CD4-positive, alpha-beta T cell treated with Interleukin-17A for 4 hours (primary cell): ENCODE measurements around the gene SCAPER.

ENCODE experiments used
- DNase-seq: peaks from one replicate; pipeline ENCODE4 v3.0.0-alpha.2; 2020; ENCODE audit warnings: mixed read lengths

SCAPER gene

DNA sequence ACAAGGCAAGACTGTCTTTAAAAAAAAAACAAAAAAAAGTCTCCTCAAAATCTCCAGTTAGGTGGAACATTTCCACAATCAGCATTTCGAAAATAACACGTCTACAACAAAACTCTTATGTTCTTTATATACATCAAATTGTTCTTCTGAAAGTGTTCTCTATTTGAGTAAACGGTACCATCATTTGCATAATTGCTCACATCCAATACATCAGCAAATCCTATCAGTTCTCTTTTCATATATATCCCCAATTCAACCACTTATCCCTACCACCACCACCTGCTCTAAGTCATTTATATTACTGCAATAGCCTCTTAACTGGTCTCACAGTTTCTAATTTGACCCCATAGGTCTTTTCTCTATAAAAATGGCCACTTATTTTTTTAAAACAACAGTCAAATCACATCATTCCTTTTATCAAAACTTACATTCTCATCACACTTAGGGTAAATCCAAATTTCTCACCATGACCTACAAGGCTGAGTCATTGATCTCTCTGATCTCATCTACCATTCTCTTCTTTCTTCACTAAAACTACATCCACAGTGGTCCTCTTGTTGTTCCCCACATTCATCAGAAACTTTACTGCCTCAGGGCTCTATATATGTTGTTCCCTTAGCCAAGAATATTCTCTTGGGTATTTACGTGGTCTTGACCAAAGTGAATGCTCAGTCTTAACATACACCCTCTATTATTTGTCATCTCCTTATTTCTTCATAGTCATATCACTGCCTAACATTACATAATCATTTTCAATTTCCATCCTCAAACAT, 237.0 kb downstream of the SCAPER start:
- no peak for DNase-seq

- DNase-seq, result no peak
Measured at GRCh38 chr15:76664895-76665294, 240.2 kb downstream of the SCAPER start.

GRCh38 chr15:76664411-76664810, 240.7 kb downstream of the SCAPER start:
- no peak for DNase-seq

- no peak for DNase-seq
Measured at GRCh38 chr15:76663529-76663928, 241.6 kb downstream of the SCAPER start.

GRCh38 chr15:76648732-76649444, 256.3 kb downstream of the SCAPER start:
- DNase-seq, result no peak

GRCh38 chr15:76647612-76648011, 257.5 kb downstream of the SCAPER start:
- no peak for DNase-seq

DNA sequence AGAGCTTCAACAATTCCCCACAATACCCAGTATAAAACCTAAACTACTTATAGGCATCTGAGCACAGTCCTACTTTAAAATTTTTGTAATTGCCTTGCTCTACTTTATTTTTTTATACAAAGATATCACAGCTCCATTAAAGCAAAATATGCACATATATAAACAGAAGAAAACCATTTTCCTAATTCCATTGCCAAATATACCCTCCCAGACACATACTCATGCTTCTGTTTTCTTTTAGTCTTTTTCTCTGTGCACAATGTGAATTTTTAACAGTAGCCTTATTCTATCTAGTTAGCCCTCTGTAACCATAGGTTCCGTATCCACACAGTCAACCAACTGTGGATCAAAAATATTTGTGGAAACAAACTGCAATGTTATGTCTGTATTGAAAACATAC, 260.5 kb downstream of the SCAPER start:
- no peak for DNase-seq

DNA sequence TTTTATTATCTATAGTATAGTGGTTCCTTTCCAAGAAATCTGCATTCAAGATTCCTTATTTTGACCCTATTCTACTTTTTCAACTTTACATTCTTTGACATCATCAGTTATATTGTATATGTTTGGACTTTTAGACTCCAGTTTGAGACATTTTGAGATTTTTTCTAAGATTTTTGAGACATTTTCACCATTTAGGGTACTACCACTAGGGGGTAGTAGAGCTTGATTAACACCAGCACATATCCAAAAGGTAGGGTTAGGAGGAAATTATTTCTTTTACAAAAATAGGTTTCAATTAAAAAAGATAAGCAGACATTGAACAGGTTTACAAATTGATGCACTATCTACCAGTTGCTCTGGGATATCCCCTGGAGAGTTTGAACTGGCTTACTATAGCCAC, 262.5 kb downstream of the SCAPER start:
- no peak for DNase-seq

DNA sequence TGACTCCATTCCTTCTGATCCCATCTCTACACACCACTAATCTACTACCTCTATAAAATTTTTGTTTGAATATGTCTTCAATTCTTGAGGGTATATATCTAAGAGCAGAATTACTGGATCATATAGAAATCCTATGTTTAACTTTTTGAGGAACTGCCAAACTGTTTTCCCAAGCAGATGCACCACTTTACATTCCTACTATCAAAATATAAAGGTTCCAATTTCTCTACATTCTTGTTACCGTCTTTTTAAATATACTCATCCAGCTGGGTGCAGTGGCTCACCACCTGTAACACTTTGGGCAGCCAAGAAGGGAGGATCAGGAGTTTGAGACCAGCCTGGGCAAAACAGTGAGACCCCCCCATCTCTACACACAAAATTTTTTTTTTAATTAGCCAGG, 268.0 kb downstream of the SCAPER start:
- DNase-seq, result no peak

DNA sequence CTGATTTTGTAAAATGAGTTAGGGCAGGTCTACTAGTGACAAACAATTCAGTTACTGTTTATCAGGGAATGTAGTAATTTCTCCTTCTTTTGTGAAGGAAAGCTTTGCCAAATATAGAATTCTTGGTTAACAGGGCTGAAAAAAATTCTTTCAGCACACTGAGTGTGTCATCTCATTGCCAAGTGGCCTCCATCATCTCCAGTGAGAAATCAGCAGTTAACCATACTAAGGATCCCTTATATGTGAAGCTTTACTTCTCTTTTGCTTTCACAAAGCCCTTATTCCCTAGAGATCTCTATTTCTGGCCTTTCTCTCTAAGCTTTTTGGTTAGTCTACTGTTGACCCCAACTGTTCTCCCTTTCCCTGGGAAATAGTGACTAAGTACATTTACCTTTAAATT, 269.1 kb downstream of the SCAPER start:
- DNase-seq, result no peak

DNA sequence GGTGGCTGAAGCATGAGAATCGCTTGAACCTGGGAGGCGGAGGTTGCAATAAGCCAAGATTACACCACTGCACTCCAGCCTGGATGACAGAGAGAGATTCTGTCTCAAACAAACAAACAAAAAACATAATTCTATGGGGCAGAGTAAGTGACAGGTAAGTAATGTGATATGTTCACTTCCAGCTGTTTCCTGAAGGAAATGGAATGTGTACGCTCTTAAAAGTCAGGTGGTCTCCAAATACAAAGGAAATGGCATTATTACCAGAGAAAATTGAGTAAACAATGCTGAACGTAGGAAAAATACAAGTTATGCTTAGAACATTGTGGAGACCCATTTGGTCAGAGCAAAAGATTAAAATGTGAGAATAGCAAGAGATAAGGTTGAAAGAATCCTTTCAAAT, 278.5 kb downstream of the SCAPER start:
- no peak for DNase-seq

GRCh38 chr15:76625267-76625666, 279.9 kb downstream of the SCAPER start:
- no peak for DNase-seq

GRCh38 chr15:76614725-76615124, 290.4 kb downstream of the SCAPER start:
- no peak for DNase-seq

DNA sequence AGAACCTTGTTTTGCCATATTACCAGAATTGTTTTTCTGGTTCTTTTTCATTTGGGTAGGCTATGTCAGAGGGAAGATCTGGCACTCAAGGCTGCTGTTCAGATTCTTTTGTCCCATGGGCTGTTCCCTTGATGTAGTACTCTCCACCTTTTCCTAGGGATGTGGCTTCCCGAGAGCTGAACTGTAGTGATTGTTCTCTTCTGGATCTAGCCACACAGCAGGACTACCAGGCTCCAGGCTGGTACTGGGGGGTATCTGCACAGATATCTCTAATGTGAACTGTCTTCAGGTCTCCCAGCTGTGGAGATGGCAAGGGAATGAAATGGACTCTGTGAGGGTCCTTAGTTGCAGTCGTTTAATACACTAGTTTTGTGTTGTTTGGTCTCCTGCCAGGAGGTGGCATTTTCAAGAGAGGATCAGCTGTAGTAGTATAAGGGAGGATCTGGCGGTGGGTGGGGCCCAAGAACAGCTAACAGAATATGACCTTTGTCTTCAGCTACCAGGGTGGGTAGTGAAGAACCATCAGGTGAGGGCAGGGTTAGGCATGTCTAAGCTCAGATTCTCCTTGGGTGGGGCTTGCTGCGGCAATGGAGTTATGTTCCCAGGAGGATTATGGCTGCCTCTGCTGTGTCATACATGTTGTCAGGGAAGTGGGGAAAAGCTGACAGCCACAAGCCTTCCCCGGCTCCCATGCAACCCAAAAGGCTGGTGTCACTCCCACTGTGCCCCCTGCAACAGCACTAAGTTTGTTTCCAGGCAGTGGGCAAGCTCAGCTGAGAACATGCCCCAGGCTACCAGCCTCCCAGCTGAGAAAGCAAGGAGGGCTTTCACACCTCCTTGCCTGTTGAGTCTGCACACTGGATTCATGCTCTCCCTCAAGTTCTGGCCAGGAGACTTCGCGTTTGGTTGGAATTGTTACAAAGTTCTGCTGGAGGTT, 316.1 kb downstream of the SCAPER start:
- DNase-seq, result no peak

- DNase-seq, result no peak
Measured at GRCh38 chr15:76585576-76585897, 319.6 kb downstream of the SCAPER start.

GRCh38 chr15:76584868-76585575, 320.1 kb downstream of the SCAPER start:
- no peak for DNase-seq

DNA sequence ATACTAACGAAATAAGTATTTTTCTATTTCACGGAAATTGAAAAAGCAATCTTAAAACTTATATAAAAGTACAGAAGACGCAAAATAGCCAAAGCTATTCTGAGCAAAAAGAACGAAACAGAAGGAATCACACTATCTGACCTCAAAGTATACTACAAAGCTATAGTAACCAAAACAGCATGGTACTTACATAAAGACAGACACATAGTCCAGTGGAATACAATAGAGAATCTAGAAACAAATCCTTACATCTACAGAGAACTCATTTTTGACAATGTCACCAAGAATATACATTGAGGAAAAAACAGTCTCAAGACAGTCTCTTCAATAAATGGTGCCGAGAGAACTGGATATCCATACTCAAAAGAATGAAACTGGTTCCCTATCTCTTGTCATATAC, 322.6 kb downstream of the SCAPER start:
- DNase-seq, result no peak

DNA sequence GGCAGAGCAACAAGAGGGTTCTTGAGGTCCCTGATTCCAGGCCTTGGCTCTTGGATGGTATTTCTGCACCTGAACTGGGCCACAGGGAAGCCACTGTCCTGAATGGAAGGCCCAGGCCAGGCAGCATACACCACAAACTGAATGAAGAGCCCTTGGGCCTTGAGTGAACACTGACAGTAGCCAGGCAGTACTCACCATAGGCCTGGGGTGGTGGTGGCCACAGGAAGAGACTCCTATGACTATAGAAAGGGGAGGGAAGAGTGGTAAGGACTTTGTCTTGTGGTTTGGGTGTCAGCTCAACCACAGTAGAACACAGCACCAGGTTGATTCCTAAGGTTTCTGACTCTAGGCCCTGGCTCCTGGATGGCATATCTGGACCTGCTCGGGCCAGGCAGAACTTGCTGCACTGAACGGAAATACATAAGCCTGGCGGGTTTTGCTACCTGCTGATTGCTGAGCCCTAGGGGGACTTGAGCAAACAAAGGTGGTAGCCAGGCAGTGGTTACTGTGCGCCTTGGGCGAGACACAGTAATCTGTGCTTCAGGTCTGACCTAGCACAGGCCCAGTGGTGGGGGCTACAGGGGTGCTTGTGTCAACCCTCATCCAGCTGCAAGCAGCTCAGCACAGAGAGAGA, 327.1 kb downstream of the SCAPER start:
- DNase-seq, result no peak

DNA sequence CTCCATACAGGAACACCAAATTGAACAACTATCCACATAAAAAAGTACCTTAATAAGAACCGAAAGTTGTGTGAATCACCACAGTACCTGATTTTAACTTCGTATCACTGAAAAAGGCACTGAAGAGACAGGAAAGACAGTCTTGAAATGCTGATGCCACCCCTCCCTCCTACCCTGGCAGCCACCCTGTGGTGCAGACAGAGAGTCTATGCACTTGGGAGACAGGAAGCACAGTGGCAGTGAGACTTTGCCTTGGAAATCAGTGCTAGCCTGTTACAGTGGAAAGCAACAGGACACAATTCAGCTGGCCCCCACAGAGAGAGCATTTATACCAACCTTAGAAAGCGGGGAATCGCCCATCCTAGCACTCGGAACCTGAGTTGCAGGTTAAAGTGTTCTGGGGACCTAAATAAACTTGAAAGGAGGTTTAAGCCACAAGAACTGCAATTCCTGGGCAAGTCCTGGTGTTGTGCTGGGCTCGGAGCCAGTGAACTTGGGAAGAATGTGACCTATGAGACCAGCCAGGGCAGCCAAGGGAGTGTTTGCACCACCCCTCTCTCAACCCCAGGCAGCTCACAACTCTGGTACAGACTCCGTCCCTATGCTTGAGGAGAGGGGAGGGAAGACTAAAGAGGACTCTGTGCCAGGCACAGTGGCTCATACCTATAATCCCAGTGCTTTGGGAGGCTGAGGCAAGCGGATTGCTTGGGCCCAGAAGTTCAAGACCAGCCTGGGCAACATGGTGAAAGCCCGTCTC, 328.4 kb downstream of the SCAPER start:
- no peak for DNase-seq

DNA sequence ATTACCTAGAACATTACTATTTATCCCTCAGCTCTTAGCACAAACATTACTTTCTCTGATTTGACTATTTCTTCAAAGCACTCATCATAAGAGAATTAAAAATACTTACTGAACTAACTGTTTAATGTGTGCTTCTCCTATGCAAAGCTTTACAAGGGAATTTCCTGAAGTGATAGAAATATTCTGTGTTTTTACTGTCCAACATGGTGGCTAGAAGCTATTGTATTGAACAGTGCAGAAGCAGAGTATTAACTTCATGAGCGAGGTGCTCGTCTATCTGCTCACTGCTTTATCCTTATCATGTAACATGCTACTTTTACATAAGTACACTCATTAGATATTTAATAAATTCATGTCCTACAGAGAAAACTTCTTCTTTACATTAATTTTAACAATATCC, 329.5 kb downstream of the SCAPER start:
- DNase-seq, result no peak

GRCh38 chr15:76575274-76575673, 329.9 kb downstream of the SCAPER start:
- no peak for DNase-seq

DNA sequence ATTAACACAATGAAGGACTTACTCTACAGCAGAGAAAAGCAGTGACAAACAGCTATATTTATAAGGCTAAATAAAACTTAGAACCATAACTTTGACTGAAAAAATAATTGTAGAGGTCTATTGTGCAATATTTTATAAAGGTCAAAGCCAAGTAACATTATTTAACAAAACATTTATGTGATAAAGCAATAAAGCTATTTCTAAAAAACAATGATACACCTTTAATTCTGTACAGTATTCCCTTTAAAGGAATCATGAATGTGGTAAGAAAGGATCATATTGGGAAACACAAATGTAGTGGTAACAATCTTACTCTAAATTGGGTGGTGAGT, 332.2 kb downstream of the SCAPER start:
- DNase-seq, result no peak
